PC-9 (cell line): ENCODE data around the gene SASH1. TPM values are rescaled to one million over a fixed set of nuclear protein-coding genes. Genes with fewer than 3 reads are reported as not detected.

ENCODE experiments used
- BruUV-seq: library from RNA; stranded (reverse); fragments of 400-500 nt; replicated peaks from 2 replicates; lab custom pipeline; 2021; lab: Mats Ljungman, UMichigan
- CTCF ChIA-PET: fragments of 300-600 bp; sonication (Branson Sonifier 250); formaldehyde crosslinking; loops from one replicate; lab custom pipeline; 2022; ENCODE audit warnings: antibody characterized with exemption; lab: Charles Lee
- POLR2A ChIA-PET: fragments of 300-600 bp; sonication (Branson Sonifier 250); formaldehyde crosslinking; loops from one replicate; lab custom pipeline; 2022; ENCODE audit warnings: antibody characterized with exemption; ENCODE audit not compliant: unreplicated experiment; lab: Charles Lee
- DNase-seq, 2 experiments: peaks; one replicate each; pipeline versions ENCODE4 v3.0.0 to v3.0.0-alpha.2; 2015 to 2022; ENCODE audit warnings: mixed read lengths in 1 of 2
- H2AFZ ChIP-seq: fragments of 200-600 bp; sonication (generic); 2 replicates; pipeline ENCODE4 v1.8.1; 2017; ENCODE audit warnings: antibody characterized with exemption
- H3F3A ChIP-seq: fragments of 200-600 bp; sonication (generic); 2 replicates; pipeline ENCODE4 v1.8.1; 2017; ENCODE audit warnings: antibody characterized with exemption, mild to moderate bottlenecking, low read depth; ENCODE audit not compliant: insufficient read depth
- H3K27ac ChIP-seq: fragments of 200-600 bp; sonication (generic); 2 replicates; pipeline ENCODE4 v1.6.1; 2016; ENCODE audit warnings: mixed run types
- H3K27me3 ChIP-seq: fragments of 200-600 bp; sonication (generic); 2 replicates; pipeline ENCODE4 v1.6.1; 2016; ENCODE audit warnings: low read depth, mixed run types; ENCODE audit not compliant: insufficient read depth
- H3K36me3 ChIP-seq: fragments of 200-600 bp; sonication (generic); 2 replicates; pipeline ENCODE4 v1.6.1; 2016; ENCODE audit warnings: low read depth, mixed run types
- H3K4me1 ChIP-seq: fragments of 200-600 bp; sonication (generic); replicated peaks from 2 replicates; pipeline ENCODE4 v1.6.1; 2016; ENCODE audit warnings: mixed run types; ENCODE audit not compliant: insufficient read depth
- H3K4me2 ChIP-seq: fragments of 200-600 bp; sonication (generic); 2 replicates; pipeline ENCODE4 v1.6.1; 2017; ENCODE audit warnings: mixed run types
- H3K4me3 ChIP-seq: fragments of 200-600 bp; sonication (generic); 2 replicates; pipeline ENCODE4 v1.6.1; 2016; ENCODE audit warnings: mixed run types
- H3K79me2 ChIP-seq: fragments of 200-600 bp; sonication (generic); 2 replicates; pipeline ENCODE4 v1.6.1; 2017; ENCODE audit warnings: low read depth, mixed run types
- H3K9me2 ChIP-seq: fragments of 200-600 bp; sonication (generic); 2 replicates; pipeline ENCODE4 v1.8.1; 2017; ENCODE audit warnings: mild to moderate bottlenecking; ENCODE audit not compliant: insufficient read depth
- H3K9me3 ChIP-seq: fragments of 200-600 bp; sonication (generic); 2 replicates; pipeline ENCODE4 v1.8.1; 2016; ENCODE audit warnings: low read depth; ENCODE audit not compliant: insufficient read depth
- H4K20me1 ChIP-seq: fragments of 200-600 bp; sonication (generic); 2 replicates; pipeline ENCODE4 v1.8.1; 2017; ENCODE audit not compliant: insufficient read depth
- EZH2 ChIP-seq: fragments of 200-600 bp; sonication (generic); IDR thresholded peaks from 2 replicates; pipeline ENCODE4 v1.8.0; 2017; ENCODE audit warnings: antibody characterized with exemption, low read depth
- intact Hi-C: fragments of 100-400 bp; cut with micrococcal nuclease; formaldehyde crosslinking; loops from one replicate; pipeline ENCODE4 v1.10.0; 2022; ENCODE audit not compliant: unreplicated experiment
- total RNA-seq: library from RNA; stranded (reverse); gene quantifications from 2 replicates; pipeline ENCODE4 v1.2.3, GENCODE V29; 2021
- TF ChIP-seq, protein P1 (sequence below): fragments of 200-600 bp; sonication (generic); conservative IDR thresholded peaks from 2 replicates; pipeline ENCODE4 v1.6.1; 2017; ENCODE audit warnings: mixed run types, antibody characterized with exemption, mild to moderate bottlenecking, moderate library complexity

Gene SASH1
- total RNA-seq, 1 experiment from 2014 or later, result 32.9 TPM

DNA sequence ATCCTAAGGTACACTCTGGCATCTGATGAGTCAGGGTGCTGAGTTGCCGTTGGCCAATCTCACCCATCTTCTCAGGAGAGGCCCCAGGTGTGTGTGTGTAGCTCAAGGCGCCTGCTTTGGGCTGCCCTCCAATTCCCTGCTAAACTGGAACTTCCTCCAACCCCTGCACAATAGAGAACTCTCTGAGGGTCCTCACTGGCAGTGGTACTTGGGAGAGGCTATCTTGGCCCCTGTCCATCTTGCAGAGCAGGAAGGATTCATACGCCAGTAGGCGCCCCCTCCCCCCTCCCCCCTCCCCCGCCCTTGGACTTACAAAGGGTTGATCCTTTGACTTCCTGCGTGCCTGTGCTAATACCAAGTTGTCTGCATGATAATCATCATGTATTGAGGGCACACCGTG, 173.6 kb downstream of the SASH1 start:
- Histone ChIP-seq H3F3A (no peaks in the 10 kb centered on the region), H3K4me3 (no peak overlapping the region), H3K4me1 (no peaks in the 10 kb centered on the region), H3K9me3 (no peaks in the 10 kb centered on the region), H3K36me3 (no peaks in the 10 kb centered on the region; the same call in 1 of the 2 replicates), H3K4me2 (no peak overlapping the region), H4K20me1 (no peaks in the 10 kb centered on the region), H3K79me2 (no peaks in the 10 kb centered on the region), H3K9me2 (no peaks in the 10 kb centered on the region), H3K27ac (no peak overlapping the region), H3K27me3 (no peaks in the 10 kb centered on the region), H2AFZ (no peak overlapping the region)
- ChIA-PET POLR2A (interaction anchor here (0.6 kb wide), 1 partner anchor 1107 kb away, joined by 6 read pairs; no protein-coding TSS in a partner anchor), CTCF (no interaction called here)
- intact Hi-C loops, result no loop called here
- BruUV-seq, result no TSS peak
- TF ChIP-seq EZH2, result no peak
- TF ChIP-seq, protein P1, sequence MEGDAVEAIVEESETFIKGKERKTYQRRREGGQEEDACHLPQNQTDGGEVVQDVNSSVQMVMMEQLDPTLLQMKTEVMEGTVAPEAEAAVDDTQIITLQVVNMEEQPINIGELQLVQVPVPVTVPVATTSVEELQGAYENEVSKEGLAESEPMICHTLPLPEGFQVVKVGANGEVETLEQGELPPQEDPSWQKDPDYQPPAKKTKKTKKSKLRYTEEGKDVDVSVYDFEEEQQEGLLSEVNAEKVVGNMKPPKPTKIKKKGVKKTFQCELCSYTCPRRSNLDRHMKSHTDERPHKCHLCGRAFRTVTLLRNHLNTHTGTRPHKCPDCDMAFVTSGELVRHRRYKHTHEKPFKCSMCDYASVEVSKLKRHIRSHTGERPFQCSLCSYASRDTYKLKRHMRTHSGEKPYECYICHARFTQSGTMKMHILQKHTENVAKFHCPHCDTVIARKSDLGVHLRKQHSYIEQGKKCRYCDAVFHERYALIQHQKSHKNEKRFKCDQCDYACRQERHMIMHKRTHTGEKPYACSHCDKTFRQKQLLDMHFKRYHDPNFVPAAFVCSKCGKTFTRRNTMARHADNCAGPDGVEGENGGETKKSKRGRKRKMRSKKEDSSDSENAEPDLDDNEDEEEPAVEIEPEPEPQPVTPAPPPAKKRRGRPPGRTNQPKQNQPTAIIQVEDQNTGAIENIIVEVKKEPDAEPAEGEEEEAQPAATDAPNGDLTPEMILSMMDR, result no peak
- no peak for DNase-seq

DNA sequence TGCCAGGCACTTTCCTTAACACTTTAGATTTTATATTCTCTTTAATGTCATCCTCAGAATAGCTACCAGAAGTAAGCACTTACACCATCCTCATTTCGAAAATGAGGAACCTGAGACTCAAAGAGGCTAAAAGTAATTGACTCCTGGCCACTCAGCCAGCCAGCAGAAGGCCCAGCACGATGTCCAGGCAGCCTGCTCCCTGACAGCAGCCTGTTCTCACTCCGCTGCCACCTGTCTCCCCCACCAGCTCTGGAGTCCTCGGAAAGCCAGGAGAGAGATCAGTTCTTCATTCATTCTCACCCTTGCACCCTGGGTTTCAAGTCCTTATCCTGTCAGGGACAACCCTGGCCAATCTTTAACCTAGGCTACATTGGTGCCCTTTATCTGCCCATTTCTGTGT, 174.0 kb downstream of the SASH1 start:
- Histone ChIP-seq H3F3A (no peaks in the 10 kb centered on the region), H3K9me3 (no peaks in the 10 kb centered on the region), H3K9me2 (no peaks in the 10 kb centered on the region), H4K20me1 (no peaks in the 10 kb centered on the region), H3K79me2 (no peaks in the 10 kb centered on the region), H3K27me3 (no peaks in the 10 kb centered on the region), H2AFZ (no peak overlapping the region), H3K36me3 (no peaks in the 10 kb centered on the region; the same call in 1 of the 2 replicates), H3K27ac (no peak overlapping the region), H3K4me3 (no peak overlapping the region), H3K4me2 (no peak overlapping the region), H3K4me1 (no peaks in the 10 kb centered on the region)
- DNase-seq, result no peak
- ChIA-PET CTCF (no interaction called here), POLR2A (interaction anchor here (0.6 to 0.8 kb wide), 2 partner anchors 75 to 1108 kb away, joined by 6 to 8 read pairs; no protein-coding TSS in a partner anchor)
- intact Hi-C loops, result no loop called here
- TF ChIP-seq, protein P1, result no peak
- no peak for TF ChIP-seq EZH2
- BruUV-seq, result no TSS peak

DNA sequence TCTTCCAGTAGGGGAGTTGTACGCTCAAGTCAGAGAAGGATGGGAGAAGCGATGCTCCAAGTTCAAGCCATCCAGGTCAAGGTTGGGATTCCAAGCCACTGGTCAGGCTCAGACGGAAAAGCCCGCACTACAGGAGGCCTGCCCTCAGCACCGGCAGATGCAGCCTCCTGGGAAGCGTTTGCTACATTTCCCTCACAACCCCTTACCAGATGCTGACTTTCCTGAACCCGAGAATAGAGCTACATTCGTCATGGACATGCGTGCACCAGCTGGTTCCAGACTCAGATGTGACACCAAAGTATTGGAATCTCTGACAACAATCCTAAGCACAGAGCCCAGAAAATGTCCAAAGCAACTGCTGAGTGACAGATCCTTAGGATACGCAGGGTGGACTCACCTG, 174.8 kb downstream of the SASH1 start:
- ChIA-PET POLR2A (interaction anchor here (0.8 kb wide), 1 partner anchor 76 kb away, joined by 8 read pairs; no protein-coding TSS in a partner anchor), CTCF (no interaction called here)
- no peaks in the 10 kb centered on the region for H3K4me1 ChIP-seq
- no peak overlapping the region for H3K4me3 ChIP-seq
- no peaks in the 10 kb centered on the region for H3K79me2 ChIP-seq
- no peak overlapping the region for H3K4me2 ChIP-seq
- H3K36me3 ChIP-seq, result no peaks in the 10 kb centered on the region; the same call in 1 of the 2 replicates
- no peaks in the 10 kb centered on the region for H3K9me3 ChIP-seq
- no peak overlapping the region for H3K27ac ChIP-seq
- no peak overlapping the region for H2AFZ ChIP-seq
- intact Hi-C loops, result no loop called here
- TF ChIP-seq, protein P1, result no peak
- TF ChIP-seq EZH2, result no peak
- no peak for DNase-seq
- no peaks in the 10 kb centered on the region for H4K20me1 ChIP-seq
- no TSS peak for BruUV-seq
- no peaks in the 10 kb centered on the region for H3K9me2 ChIP-seq
- H3F3A ChIP-seq, result no peaks in the 10 kb centered on the region
- H3K27me3 ChIP-seq, result no peaks in the 10 kb centered on the region
